ENCODE data around the gene MVP.

GRCh38 chr16:29809850-29810698 is 10.2 kb upstream of the MVP start:
- TF ChIP-seq CTCF (conservative IDR thresholded peaks at IDR 0.05) (no peak), ZFX (IDR thresholded peaks at IDR 0.05) (no peak)
